WI38 (cell line): ENCODE measurements around the gene CACNB2.

Experiments
- H3K4me3 ChIP-seq: 2 replicates; pipeline ENCODE4 v1.5.1; 2011; ENCODE audit warnings: low read depth, mild to moderate bottlenecking, control low read depth, low read length
- TF ChIP-seq, protein P1 (sequence below): IDR thresholded peaks from 2 replicates; pipeline ENCODE4 v1.5.1; 2012; ENCODE audit warnings: low read depth, mild to moderate bottlenecking, control low read depth, low read length

The CACNB2 gene

DNA sequence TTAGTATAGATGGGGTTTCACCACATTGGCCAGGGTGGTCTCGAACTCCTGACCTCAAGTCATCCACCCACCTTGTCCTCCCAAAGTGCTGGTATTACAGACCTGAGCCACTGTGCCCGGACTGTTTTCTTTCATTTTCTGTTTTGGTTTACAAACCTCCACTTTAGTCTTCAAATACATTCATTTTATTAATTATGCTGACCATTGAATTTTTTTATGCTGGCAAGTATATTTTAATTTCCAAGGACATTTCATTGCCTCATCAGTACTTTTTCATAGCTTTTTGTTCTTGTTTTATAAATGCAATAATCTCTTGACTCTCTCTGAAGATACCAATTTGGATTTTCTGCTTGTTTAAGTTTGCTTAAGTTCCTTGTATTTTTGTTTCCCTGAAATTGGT, 170.5 kb downstream of the CACNB2 start:
- TF ChIP-seq, protein P1, sequence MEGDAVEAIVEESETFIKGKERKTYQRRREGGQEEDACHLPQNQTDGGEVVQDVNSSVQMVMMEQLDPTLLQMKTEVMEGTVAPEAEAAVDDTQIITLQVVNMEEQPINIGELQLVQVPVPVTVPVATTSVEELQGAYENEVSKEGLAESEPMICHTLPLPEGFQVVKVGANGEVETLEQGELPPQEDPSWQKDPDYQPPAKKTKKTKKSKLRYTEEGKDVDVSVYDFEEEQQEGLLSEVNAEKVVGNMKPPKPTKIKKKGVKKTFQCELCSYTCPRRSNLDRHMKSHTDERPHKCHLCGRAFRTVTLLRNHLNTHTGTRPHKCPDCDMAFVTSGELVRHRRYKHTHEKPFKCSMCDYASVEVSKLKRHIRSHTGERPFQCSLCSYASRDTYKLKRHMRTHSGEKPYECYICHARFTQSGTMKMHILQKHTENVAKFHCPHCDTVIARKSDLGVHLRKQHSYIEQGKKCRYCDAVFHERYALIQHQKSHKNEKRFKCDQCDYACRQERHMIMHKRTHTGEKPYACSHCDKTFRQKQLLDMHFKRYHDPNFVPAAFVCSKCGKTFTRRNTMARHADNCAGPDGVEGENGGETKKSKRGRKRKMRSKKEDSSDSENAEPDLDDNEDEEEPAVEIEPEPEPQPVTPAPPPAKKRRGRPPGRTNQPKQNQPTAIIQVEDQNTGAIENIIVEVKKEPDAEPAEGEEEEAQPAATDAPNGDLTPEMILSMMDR: no peak
- H3K4me3 ChIP-seq: no peak overlapping the region

DNA sequence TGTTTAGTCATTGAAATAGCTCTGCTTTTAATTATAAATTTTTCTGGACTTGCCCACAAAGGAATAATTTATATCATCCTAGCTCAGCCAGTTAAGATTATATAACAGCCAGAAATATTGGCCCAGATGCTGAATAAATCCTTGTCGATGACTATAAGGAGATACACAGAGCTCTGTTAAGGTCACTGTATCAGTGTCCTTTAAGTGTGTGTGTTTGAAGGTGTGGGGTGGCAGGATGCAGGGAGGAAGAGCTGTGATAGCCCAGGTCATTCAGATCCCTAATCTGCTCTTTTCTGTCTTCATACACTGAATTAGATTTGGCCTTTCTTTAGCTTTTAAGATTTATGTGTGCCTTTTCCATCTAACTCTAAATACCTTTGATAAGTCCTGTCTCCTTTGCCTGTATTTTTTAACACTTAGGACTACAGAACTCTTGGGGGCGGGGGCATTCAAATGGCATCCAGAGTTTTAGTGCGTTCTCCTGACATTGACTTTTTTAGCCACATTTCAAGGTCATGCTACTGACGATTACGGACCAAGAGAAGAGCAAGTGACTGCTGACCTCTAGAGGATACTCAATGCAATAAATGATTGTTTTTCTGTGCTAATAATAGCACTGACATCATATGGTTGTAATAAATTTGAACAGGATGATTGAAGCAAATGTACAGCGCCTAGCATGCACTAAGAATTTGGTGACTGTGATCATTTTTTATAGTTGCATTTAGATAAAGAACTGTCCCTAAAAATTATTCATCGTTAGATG, 172.3 kb downstream of the CACNB2 start:
- no peak overlapping the region for H3K4me3 ChIP-seq
- TF ChIP-seq, protein P1: 0 out of 2 replicates have a peak, but pooled peaks have one; percentile 23

DNA sequence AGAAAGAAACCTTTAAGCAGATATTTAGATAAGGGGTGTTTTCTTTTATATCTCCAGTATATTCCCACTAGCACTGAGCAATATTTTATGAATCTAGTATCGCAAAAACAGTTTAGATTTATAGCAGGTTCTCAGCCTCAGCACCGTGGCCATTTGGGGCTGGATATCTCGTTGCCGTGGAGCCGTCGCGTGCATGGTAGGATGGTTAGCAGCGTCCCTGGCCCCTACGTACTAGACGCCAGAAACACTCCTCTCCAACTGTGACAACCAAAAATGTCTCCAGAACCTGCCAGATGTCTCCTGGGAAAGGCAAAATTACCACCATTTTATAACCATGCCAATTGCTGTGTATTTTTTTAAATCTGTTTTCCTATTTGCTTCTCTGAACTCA, 172.9 kb downstream of the CACNB2 start:
- TF ChIP-seq, protein P1: no peak
- H3K4me3 ChIP-seq: no peak overlapping the region

DNA sequence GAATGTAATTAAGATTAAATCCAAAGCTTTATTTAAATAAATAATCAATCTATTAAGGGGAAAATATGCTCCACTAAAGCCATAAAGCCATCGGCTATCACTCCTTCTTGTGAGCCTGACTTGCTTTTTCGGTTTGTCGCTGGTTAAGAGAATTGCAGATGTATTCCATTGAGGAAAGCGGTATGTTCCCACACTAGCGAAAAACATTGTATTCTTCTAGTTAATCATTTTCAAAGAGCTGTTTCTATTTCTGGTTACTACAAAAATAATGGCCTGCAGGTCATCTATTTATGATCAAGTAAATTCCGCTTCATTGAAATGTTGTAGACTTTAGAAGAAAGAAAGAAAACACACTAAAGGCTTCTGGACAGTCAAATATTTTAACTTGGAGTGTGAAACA, 173.4 kb downstream of the CACNB2 start:
- H3K4me3 ChIP-seq: no peak overlapping the region
- TF ChIP-seq, protein P1: no peak

DNA sequence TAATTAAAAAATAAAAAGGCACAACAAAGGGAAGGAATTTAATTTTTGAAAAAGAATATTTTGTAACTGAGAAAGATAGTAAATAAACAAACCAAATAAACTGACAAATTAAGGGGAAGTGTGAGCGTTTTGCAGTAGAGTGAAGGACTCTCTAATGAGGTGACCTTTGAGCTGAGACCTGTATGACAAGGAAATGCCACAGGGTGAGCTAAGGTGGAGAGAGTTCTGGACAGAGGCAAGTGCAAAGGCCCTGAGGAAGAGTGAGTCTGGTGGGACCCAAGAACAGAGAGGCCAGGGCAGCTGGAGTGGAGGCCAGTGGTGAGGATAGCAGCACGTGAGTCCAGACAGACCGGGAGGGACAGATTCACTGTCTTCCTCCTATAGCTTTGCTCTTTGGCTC, 179.4 kb downstream of the CACNB2 start:
- TF ChIP-seq, protein P1: no peak
- H3K4me3 ChIP-seq: no peak overlapping the region

DNA sequence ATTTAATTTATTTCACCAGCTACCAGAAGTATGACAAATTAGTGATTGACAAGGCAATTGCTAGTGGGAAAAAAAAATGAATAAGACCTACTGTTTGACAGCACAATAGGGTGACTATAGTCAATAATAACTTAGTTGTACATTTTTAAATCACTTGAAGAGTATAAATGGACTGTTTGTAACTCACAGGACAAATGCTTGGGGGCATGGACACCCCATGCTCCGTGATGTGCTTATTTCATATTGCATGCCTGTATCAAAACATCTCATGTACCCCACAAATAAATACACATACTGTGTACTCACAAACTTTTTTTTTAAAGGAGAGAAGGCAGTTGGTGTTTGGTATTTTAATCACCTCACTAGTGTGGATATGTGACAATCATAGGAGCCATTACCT, 181.1 kb downstream of the CACNB2 start:
- TF ChIP-seq, protein P1: no peak
- no peak overlapping the region for H3K4me3 ChIP-seq

DNA sequence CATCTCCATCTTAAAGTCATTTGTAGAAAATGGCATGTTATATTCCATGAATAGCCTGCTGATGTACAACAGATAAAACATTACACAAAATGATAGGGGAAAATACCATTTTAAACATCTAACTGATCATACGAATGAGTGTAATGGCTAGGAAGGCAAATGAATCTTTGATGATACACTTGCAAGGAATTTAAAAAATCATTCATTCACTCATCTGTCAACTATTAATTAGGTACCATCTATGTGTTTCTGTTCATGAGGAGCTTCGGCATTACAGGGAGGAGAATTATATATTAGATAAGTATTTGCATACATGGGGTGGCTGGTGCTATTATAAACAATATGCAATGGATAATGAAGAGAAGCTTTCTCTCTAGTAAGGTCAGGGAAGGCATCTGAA, 183.7 kb downstream of the CACNB2 start:
- H3K4me3 ChIP-seq: no peak overlapping the region
- TF ChIP-seq, protein P1: no peak
